ENCODE data around the gene ABHD11.

ABHD11 gene

DNA sequence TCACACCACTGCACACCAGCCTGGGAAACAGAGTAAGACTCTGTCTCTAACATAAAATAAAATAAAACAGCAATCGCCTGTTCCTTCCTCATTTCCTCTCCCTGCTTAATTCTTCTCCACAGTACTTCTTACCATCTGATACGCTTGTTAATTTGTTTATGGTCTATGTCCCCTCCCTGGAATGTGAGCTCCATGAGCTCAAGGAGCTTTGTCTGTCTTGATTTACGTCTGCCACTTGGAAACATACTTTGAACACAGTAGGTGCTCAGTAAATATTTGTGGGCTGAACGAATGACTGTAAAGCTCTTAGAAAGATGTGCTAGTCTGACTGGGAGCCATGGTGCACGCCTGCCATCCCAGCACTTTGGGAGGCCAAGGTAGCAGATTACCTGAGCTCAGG lies 10.1 kb downstream of the ABHD11 start:
- H3K4me1 ChIP-seq (ENCODE audit: low read length), result no peaks in the 10 kb centered on the region
- H3K36me3 ChIP-seq (replicated peaks; ENCODE audit: low read depth, low read length), result no peaks in the 10 kb centered on the region
- H3K9ac ChIP-seq (ENCODE audit: low read length), result no peak overlapping the region
- no peak overlapping the region for H3K4me2 ChIP-seq (ENCODE audit: low read length)
- H2AFZ ChIP-seq (ENCODE audit: low read depth, low read length), result no peak overlapping the region
- H3K27ac ChIP-seq (ENCODE audit: low read length), result no peak overlapping the region
- no peak overlapping the region for H3K4me3 ChIP-seq (ENCODE audit: low read length)
- H4K20me1 ChIP-seq (ENCODE audit: insufficient read depth, low read length), result no peaks in the 10 kb centered on the region
- no peak for TF ChIP-seq EZH2phosphoT487 (IDR thresholded peaks at IDR 0.05; ENCODE audit: low read depth)
- TF ChIP-seq CTCF (IDR thresholded peaks at IDR 0.05; ENCODE audit: low read depth, low read length), result no peak
- H3K79me2 ChIP-seq (ENCODE audit: low read length), result no peaks in the 10 kb centered on the region
- no peaks in the 10 kb centered on the region for H3K9me3 ChIP-seq (ENCODE audit: insufficient read depth, low read length)
- H3K27me3 ChIP-seq (ENCODE audit: low read depth, low read length), result peaks cover 12% of the 10 kb centered on the region; the same call in 1 of the 2 replicates

- TF ChIP-seq EZH2phosphoT487 (IDR thresholded peaks at IDR 0.05; ENCODE audit: low read depth) (no peak), CTCF (IDR thresholded peaks at IDR 0.05; ENCODE audit: low read depth, low read length) (no peak)
- H3K79me2 ChIP-seq (ENCODE audit: low read length), result no peaks in the 10 kb centered on the region
- H3K4me3 ChIP-seq (ENCODE audit: low read length), result no peak overlapping the region
Observed at GRCh38 chr7:73727952-73728351, 10.7 kb downstream of the ABHD11 start.

DNA sequence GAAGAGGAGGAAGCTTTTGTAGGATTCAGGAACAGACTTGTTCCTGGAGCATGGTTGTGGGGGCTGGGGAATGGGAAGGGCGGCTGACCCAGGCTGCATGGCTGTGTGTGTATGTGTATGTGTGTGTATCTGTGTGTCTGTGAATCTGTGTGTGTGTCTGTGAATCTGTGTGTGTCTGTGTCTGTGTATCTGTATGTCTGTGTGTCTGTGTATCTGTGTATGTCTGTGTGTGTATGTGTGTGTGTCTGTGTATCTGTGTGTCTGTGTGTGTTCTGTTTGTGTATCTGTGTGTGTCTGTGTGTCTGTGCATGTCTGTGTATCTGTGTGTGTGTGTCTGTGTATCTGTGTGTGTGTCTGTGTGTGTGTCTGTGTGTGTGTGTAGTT lies 12.5 kb downstream of the ABHD11 start:
- H3K4me1 ChIP-seq (ENCODE audit: low read length), result no peaks in the 10 kb centered on the region
- TF ChIP-seq EZH2phosphoT487 (IDR thresholded peaks at IDR 0.05; ENCODE audit: low read depth), result no peak
- no peak for TF ChIP-seq CTCF (IDR thresholded peaks at IDR 0.05; ENCODE audit: low read depth, low read length)
- H3K79me2 ChIP-seq (ENCODE audit: low read length), result no peaks in the 10 kb centered on the region
- H3K9ac ChIP-seq (ENCODE audit: low read length), result no peak overlapping the region
- H3K9me3 ChIP-seq (ENCODE audit: insufficient read depth, low read length), result no peaks in the 10 kb centered on the region
- H3K4me3 ChIP-seq (ENCODE audit: low read length), result no peak overlapping the region
- H3K27ac ChIP-seq (ENCODE audit: low read length), result no peak overlapping the region
- H3K36me3 ChIP-seq (replicated peaks; ENCODE audit: low read depth, low read length), result no peaks in the 10 kb centered on the region
- H2AFZ ChIP-seq (ENCODE audit: low read depth, low read length), result no peak overlapping the region
- H3K4me2 ChIP-seq (ENCODE audit: low read length), result peak overlapping the region; percentile 37; the same call in 1 of the 2 replicates
- peaks cover 12% of the 10 kb centered on the region; the same call in 1 of the 2 replicates for H3K27me3 ChIP-seq (ENCODE audit: low read depth, low read length)
- no peaks in the 10 kb centered on the region for H4K20me1 ChIP-seq (ENCODE audit: insufficient read depth, low read length)

More at GRCh38 chr7:73727952-73728351, 10.7 kb downstream of the ABHD11 start:
- no peak overlapping the region for H3K27ac ChIP-seq (ENCODE audit: low read length)
- peaks cover 12% of the 10 kb centered on the region; the same call in 1 of the 2 replicates for H3K27me3 ChIP-seq (ENCODE audit: low read depth, low read length)
- H3K9ac ChIP-seq (ENCODE audit: low read length), result no peak overlapping the region
- H3K4me2 ChIP-seq (ENCODE audit: low read length), result no peak overlapping the region
- H3K4me1 ChIP-seq (ENCODE audit: low read length), result no peaks in the 10 kb centered on the region
- H3K36me3 ChIP-seq (replicated peaks; ENCODE audit: low read depth, low read length), result no peaks in the 10 kb centered on the region
- H2AFZ ChIP-seq (ENCODE audit: low read depth, low read length), result no peak overlapping the region
- no peaks in the 10 kb centered on the region for H3K9me3 ChIP-seq (ENCODE audit: insufficient read depth, low read length)
- H4K20me1 ChIP-seq (ENCODE audit: insufficient read depth, low read length), result no peaks in the 10 kb centered on the region

DNA sequence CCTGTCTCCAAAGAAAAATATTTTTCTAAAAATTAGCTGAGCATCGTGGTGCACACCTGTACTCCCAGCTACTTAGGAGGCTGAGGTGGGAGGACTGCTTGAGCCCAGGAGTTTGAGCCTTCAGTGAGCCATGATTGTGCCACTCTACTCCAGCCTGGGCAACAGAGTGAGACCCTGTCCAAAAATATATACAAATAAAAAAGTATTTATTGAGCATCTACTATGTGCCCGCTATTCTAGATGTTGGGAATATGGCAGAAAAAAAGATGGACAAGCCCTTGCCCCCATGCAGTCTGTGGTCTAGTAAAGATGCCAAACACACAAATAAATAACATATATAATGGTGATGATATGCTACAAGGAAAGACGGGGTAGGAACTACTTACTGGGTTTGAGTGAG lies 14.8 kb downstream of the ABHD11 start:
- Histone ChIP-seq H3K36me3 (replicated peaks; ENCODE audit: low read depth, low read length) (no peaks in the 10 kb centered on the region), H3K9ac (ENCODE audit: low read length) (no peak overlapping the region), H3K9me3 (ENCODE audit: insufficient read depth, low read length) (no peaks in the 10 kb centered on the region), H3K4me3 (ENCODE audit: low read length) (no peak overlapping the region), H3K79me2 (ENCODE audit: low read length) (peaks cover 5% of the 10 kb centered on the region; the same call in 1 of the 2 replicates), H3K4me1 (ENCODE audit: low read length) (peaks cover 2% of the 10 kb centered on the region), H3K27ac (ENCODE audit: low read length) (no peak overlapping the region), H3K27me3 (ENCODE audit: low read depth, low read length) (peaks cover 14% of the 10 kb centered on the region; the same call in 1 of the 2 replicates), H3K4me2 (ENCODE audit: low read length) (no peak overlapping the region), H4K20me1 (ENCODE audit: insufficient read depth, low read length) (no peaks in the 10 kb centered on the region), H2AFZ (ENCODE audit: low read depth, low read length) (no peak overlapping the region)
- TF ChIP-seq CTCF (IDR thresholded peaks at IDR 0.05; ENCODE audit: low read depth, low read length) (no peak), EZH2phosphoT487 (IDR thresholded peaks at IDR 0.05; ENCODE audit: low read depth) (no peak)
